BE2C (cell line): ENCODE results near the gene IFT80.

Source experiments
- DNase-seq: peaks from one replicate; pipeline ENCODE4 v3.0.0-alpha.2; 2020
- H3K27me3 ChIP-seq: fragments of 250-450 bp; sonication (Bioruptor Pico); 2 replicates; pipeline ENCODE4 v1.5.1; 2020; ENCODE audit warnings: mild to moderate bottlenecking
- H3K36me3 ChIP-seq: fragments of 250-450 bp; sonication (Bioruptor Pico); 2 replicates; pipeline ENCODE4 v1.5.1; 2020; ENCODE audit warnings: mild to moderate bottlenecking
- H3K4me1 ChIP-seq: fragments of 250-450 bp; sonication (Bioruptor Pico); 2 replicates; pipeline ENCODE4 v1.5.1; 2020
- H3K4me3 ChIP-seq: 2 replicates; pipeline ENCODE4 v1.5.1; 2011; ENCODE audit warnings: low read depth, low read length
- H3K9me3 ChIP-seq: fragments of 250-450 bp; sonication (Bioruptor Pico); 2 replicates; pipeline ENCODE4 v1.5.1; 2020
- CTCF ChIP-seq: IDR thresholded peaks from 2 replicates; pipeline ENCODE4 v1.5.1; 2012; ENCODE audit warnings: mild to moderate bottlenecking, low read depth, low read length

IFT80 gene

GRCh38 chr3:160221019-160221418 is 178.0 kb downstream of the IFT80 start:
- Histone ChIP-seq H3K9me3 (no peaks in the 10 kb centered on the region), H3K36me3 (no peaks in the 10 kb centered on the region), H3K4me3 (no peak overlapping the region), H3K4me1 (peaks cover 8% of the 10 kb centered on the region), H3K27me3 (peaks cover 23% of the 10 kb centered on the region)
- TF ChIP-seq CTCF: no peak
- DNase-seq: no peak

- Histone ChIP-seq H3K27me3 (peaks cover 13% of the 10 kb centered on the region), H3K36me3 (no peaks in the 10 kb centered on the region), H3K4me1 (peaks cover 8% of the 10 kb centered on the region), H3K9me3 (no peaks in the 10 kb centered on the region), H3K4me3 (no peak overlapping the region)
- TF ChIP-seq CTCF: no peak
- DNase-seq: no peak
Observed at GRCh38 chr3:160220038-160220437, 179.0 kb downstream of the IFT80 start.

DNA sequence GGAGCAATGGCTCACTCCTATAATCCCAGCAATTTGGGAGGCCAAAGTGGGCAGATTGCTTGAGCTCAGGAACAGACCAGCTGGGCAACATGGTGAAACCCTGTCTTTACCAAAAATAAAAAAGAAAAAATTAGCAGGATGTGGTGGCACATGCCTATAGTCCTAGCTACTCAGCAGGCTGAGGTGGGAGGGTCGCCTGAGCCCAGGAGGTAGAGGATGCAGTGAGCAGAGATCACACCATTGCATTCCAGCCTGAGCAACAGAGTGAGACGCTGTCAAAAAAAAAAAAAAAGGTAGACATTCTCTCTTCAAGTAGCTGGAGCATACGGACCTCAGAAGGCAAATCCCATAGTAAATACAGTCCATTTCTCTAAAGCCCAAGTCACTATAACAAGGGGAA is 180.9 kb downstream of the IFT80 start:
- Histone ChIP-seq H3K9me3 (no peaks in the 10 kb centered on the region), H3K36me3 (no peaks in the 10 kb centered on the region), H3K4me1 (peaks cover 8% of the 10 kb centered on the region), H3K4me3 (no peak overlapping the region), H3K27me3 (no peaks in the 10 kb centered on the region)
- no peak for DNase-seq
- no peak for TF ChIP-seq CTCF

DNA sequence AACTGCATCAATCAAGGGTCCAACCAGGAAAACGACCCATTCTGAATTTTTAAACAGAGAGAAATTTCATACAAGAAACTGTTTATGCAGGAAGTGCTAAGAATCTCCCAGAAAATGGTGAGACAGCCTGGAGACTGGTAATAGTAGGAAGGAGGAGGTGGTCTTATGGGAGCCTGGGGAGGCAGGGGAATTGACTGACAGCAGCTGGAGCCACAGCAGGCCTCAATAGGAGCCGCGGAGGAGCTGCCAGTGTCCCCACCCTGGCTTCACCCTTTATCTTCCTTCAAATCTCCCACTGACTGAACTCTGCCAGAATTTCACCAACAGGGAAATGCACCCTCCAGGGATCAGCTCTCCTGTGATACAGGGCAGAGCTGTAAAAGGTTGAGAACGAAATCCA is 181.3 kb downstream of the IFT80 start:
- H3K36me3 ChIP-seq: no peaks in the 10 kb centered on the region
- no peak for TF ChIP-seq CTCF
- peaks cover 8% of the 10 kb centered on the region for H3K4me1 ChIP-seq
- H3K9me3 ChIP-seq: no peaks in the 10 kb centered on the region
- no peak overlapping the region for H3K4me3 ChIP-seq
- no peaks in the 10 kb centered on the region for H3K27me3 ChIP-seq
- peak; percentile 23 for DNase-seq

GRCh38 chr3:160213191-160213590 is 185.8 kb downstream of the IFT80 start:
- no peak for TF ChIP-seq CTCF
- Histone ChIP-seq H3K4me3 (no peak overlapping the region), H3K36me3 (no peaks in the 10 kb centered on the region), H3K4me1 (peaks cover 8% of the 10 kb centered on the region), H3K27me3 (no peaks in the 10 kb centered on the region), H3K9me3 (no peaks in the 10 kb centered on the region)
- DNase-seq: no peak

DNA sequence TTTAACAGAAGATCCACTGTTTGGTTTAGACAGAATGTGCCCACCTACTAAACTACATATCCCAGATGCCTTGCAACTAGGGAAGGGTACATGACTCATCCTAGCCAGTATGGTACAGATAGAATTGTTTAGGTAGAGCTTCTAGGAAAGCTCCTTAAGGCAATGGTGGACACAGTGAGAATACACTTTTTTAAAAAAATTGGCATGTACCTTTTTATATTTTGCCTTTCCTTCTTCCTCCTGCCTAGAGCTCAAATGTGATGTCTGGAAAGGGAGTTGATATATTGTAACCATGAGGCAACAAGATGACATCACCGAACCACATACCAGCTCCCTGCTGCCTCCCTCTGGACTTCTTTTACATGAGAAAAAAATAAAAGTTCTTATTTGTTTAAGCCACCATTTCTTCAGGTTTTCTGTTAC is 188.2 kb downstream of the IFT80 start:
- H3K27me3 ChIP-seq: no peaks in the 10 kb centered on the region
- no peaks in the 10 kb centered on the region for H3K9me3 ChIP-seq
- H3K4me3 ChIP-seq: no peak overlapping the region
- DNase-seq: no peak
- no peaks in the 10 kb centered on the region for H3K4me1 ChIP-seq
- H3K36me3 ChIP-seq: no peaks in the 10 kb centered on the region
- TF ChIP-seq CTCF: peak; percentile 48; the same call in 1 of the 2 replicates
